Limb (tissue), 2 donors: ENCODE results near the gene KIF25.
"Not testable (repeated sequence)": the region's sequence is repeated elsewhere in the genome, so short reads cannot be mapped to it uniquely, and the experiment has no call there.

Source experiments
- DNase-seq, 2 donors: peaks; one replicate each; pipeline ENCODE4 v3.0.0-alpha.2; 2016; ENCODE audit errors: extremely low spot score in 2 of 2

KIF25 gene

GRCh38 chr6:167995731-167996151, 1.7 kb upstream of the KIF25 start:
- no peak for DNase-seq

GRCh38 chr6:167996424-167997199, 859 bp upstream of the KIF25 start:
- no peak for DNase-seq

DNA sequence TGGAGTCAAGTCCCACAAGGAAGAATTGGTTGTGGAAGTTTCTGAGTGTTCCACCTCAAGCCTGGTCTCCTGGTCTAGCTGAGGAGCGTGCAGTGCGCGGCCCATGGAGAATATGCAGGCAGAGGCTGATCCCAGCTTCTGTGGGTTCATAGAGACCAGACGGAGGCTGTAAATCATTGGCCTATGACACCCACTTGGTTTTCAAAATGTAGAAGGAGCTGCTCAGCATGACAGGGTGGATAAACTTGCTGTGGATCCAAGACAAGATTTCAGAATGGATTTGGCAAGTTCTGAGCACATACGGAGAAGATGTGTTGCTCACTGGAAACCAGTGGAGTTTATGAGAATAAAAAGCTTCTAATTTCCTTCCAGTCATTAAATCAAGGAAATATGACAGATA, 744 bp downstream of the KIF25 start:
- no peak for DNase-seq

DNA sequence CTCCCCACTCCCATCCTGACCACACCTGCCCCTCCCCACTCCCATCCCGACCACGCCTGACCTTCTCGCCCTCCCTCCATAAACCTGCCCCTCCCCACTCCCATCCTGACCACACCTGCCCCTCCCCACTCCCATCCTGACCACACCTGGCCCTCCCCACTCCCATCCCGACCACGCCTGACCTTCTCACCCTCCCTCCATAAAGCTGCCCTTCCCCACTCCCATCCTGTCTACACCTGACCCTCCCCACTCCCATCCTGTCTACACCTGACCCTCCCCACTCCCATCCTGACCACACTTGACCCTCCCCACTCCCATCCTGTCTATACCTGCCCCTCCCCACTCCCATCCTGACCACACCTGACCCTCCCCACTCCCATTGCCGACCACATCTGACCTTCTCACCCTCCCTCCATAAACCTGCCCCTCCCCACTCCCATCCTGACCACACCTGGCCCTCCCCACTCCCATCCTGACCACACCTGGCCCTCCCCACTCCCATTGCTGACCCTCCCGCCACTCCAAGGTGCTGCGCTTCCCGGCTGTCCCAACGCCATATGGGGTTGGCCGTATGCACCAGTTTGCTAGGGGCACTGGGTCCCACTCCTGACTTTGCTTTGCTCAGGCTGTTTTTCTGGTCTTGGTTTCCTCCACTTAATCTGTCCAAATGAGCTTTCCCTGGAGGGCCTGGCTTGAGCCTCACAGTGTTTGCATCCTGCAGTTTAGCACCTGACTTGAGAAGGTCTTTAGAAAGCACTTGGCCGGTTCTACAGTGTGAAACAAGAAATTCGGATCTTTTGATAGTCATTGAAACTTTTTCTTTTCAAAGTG, 2.9 kb downstream of the KIF25 start:
- no peak for DNase-seq

GRCh38 chr6:168001029-168001332, 3.5 kb downstream of the KIF25 start:
- no peak for DNase-seq

- DNase-seq: not testable (repeated sequence)
These were observed 4.0 kb downstream of the KIF25 start for GRCh38 chr6:168001514-168001913.

GRCh38 chr6:168002804-168003203, 5.3 kb downstream of the KIF25 start:
- no peak for DNase-seq

DNA sequence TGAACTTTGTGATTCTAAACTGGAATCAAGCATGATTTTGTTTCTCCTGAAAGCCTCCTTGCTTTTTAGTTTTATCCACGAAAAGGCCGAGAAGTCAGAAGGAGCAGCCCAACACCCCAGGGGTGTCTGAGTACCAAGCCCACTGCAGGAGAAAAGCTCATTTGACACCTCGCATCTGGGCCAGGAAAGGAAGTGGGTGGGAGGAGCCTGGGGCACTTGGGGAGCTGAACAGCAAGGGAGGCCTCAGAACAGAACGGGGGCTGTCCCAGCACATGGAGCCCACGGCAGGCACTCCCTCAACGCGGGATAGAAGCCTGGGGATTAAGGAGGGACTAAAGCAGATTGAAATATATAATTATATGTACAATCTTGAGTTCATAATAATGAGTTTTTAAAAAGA, 6.6 kb downstream of the KIF25 start:
- DNase-seq: no peak

DNA sequence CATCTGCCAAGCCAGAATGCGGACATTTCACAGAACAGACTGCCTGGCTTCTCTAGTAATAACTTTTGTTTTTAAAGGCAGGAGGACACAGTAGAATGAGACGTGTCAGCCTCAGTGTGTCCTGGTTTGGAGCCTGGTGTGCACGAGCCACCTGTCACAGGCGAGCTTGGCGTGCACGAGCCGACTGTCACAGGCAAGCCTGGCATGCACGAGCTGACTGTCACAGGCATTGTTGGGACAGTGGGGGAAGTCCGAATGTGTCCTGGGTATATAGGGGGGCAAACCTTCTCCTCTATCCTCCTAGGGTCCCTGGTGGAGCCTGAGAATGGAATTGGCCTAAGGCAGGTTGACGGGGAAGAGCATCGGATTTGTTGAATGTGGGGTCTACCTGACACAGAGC, 7.5 kb downstream of the KIF25 start:
- no peak for DNase-seq

- no peak for DNase-seq
These were observed 8.3 kb downstream of the KIF25 start for GRCh38 chr6:168005796-168006195.

DNA sequence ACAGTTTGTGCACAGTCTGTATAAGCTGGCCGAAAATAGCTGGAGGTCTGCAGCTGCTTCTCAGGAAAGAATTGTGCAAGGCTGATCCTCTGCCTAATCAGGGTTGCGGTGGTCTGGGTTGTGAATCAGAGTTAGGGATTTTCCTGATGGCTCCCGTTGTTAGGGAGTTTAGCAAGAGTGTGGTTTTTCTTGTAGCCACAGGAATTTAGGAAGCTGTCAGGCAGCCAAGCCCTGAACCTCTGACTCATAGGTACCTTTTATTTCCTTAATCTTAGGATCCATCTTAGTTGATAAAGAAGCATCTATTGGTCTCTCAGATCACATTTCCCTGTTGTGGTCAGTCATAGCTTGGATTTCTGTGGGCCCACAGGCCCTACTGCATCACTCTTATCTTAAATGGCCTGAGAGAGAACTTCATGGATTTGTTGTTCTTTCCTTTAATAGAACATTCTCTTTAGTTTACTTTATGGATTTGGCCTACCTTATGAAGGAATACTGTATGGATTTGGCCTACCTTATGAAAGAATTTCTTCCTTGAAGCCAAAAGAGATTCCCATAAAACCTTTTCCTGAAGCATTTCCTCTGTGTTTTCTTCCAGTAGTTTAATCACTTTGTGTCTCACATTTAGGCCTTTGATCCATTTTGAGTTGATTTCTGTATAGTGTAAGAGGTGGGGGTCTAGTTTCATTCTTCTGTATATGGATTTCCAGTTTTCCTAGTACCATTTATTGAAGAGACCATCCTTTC, 10.3 kb downstream of the KIF25 start:
- no peak for DNase-seq

DNA sequence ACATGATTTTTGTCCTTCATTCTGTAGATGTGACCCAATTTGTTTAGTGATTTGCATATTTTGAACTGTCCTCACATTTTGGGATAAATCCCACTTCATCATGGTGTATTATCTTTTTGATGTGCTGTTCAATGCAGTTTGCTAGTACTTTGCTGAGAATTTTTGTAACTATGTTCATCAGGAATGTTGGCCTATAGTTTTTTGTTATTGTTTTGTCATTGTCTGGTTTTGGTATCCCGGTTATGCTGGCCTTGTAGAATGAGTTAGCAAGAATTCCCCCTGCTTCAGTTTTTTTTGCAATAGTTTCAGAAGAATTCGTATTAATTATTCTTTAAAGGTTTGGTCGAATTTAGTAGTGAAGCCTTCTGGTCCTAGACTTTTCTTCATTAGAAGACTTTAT, 11.9 kb downstream of the KIF25 start:
- DNase-seq: no peak

DNA sequence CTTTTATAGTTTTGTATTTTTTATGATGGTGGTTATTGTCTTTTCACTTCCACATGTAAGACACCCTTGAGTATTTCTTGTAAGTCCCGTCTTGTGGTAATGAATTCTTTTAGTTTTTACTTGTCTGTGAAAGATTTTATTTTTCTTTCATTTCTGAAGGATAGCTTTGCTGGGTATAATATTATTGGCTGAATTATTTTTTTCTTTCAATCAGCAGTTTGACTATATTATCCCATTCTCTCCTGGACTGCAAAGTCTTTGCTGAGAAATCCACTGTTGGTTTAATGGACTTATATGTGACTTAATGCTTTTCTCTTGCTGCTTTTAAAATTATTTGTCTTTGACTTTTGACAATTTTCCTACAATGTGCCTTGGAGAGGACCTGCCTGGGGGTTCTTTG, 13.8 kb downstream of the KIF25 start:
- no peak for DNase-seq

DNA sequence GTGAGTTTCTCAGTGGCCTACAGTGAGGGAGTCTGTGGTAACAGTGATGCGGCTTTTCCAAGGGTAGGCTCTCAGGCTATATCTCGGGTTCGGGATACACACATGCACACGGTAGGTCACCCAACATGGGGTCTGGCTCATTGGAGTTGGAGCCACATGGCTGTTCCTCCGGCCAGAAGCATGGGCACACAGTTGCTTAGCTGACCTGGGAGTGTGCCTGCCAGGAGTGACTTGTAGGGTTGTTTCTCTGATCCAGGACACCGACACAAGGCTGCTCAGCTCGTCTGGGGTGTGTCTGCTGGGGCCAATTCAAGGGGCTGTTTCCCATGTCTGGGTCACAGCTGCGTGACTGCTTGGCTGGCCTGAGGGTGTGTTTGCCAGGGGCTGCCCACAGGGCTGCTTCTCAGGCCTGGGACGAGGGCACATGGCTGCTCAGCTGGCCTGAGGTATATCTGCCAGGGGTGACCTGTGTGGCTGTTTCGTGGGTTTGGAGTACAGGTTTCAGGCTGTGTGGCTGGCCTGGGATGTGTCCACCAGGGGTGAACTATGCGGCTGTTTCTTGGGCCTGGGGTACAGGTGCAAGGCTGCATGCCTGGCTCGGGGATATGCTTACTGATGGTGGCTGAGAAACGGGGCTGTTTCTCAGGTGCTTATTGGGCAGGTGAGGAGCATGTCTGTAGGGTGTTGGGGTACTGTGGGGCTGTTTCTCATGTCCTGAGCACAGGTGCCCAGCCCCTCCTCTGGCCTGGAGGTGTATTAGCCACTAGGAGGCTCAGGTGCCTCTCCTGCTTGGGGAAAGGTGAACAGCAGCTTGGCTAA, 15.2 kb downstream of the KIF25 start:
- peak in 1 of 2 donors; percentile 10 for DNase-seq

DNA sequence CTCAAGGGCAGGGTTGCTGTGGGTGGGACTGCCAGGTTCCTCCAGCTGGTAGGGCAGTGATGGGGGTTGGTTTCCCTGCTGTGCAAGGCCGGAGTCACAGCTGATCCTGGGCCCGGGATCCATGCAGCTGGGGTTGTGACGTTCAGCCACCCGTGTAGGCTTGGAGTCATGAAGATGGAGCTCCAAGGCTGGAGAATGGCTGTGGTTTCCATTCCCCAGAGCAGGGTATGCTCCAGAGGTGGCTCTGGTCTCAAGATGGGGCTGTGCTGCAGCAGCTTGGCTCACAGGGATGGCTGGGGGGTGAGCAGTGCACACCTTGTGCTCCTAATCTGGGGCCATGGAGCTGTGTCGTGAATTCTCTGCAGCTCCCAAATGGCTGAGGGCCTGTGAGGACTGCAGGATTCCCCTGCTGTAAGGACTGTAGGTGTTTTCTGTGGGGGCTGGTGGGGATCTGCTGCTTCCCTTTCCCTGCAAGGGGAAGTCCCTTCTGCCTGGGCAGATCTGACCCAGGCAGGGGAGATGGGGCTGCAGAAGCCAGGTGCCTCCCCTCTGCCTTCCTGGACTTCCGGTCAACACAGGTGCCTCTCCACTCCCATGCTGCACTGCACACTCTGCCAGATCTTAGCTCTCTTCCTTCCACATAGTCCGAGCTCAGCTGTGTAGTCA, 15.9 kb downstream of the KIF25 start:
- peak in 1 of 2 donors; percentile 14 for DNase-seq

DNA sequence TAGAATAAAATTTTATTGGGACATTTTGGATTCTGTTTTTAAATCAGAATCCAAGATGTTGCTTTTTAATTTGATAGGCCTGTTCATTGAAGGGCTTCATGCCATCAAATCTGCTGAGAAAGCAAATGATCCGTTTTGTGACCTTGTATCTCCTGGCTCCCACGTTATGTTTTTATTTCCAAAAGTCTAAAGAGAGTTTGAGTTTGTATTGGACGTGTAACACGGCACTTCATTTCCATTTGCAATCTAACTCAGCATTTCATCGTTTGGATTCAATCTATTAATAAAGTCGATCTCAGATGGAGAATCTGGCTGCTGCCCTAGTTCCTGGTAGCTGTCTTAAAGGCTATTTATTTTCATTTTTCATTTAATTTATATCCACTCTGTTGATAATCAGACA, 17.0 kb downstream of the KIF25 start:
- peak in 1 of 2 donors; percentile 46 for DNase-seq

DNA sequence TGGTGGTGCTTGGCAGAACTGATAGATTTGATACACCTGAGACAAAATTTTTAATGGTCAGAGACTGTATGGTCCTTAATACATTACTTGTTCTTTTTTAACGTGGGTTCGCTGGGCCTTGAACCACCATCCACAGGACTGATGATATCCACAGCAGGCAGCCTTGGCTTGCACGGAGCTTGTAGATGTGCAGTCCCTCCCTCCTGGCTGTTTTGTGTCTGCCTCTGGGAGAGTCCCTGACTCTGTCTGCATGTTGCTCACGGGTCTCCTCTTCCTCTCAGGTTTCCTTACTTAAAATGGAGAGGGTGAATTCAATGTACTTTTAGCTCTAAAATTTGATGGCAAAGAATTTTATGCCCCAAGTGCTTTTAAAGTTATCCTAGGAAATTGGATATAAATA, 17.5 kb downstream of the KIF25 start:
- DNase-seq: peak; percentile 2 to 37

DNA sequence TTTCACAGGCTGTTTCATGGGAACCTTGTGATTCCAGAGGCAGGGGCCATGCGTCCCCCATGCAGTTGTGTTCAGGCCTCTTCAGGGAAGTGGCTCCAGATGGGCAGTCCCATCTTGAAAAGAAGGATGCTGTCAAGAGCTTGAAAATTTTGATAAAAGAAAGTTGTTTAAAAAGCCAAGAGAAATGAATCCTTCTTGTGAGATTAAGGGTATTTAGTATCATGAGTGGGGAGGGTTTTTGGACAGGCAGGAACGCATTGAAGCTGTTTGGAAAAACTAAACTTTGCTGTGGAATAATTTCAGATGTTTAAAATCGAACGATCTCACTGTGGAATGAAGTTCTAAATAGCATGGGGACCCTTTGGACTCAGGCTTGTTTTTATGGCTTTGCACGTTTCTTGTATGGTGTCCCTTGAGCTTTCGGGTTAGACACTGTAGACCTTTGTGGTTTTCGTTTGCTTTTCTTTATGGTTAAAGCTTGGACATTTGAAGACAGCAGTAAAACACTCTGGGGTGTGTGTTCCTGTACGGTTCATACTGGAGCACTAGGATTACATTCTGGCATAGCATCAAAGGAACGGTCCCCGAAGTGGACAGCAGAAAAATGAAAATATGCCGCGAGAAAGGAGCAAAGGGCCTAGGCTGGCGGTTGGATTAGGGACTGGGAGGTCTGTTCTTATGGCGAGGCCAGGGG, 18.2 kb downstream of the KIF25 start:
- peak; percentile 24 to 41 for DNase-seq

- DNase-seq: peak in 1 of 2 donors; percentile 26
These were observed 18.7 kb downstream of the KIF25 start for GRCh38 chr6:168016176-168016620.
